ENCODE results near the gene PHF20.

The PHF20 gene

GRCh38 chr20:35920523-35920922 is 148.7 kb downstream of the PHF20 start:
- TF ChIP-seq CTCF (IDR thresholded peaks at IDR 0.05; ENCODE audit: low read depth, low read length), result no peak
- DNase-seq (ENCODE audit: low read depth in 2 of 2), result no peak
- no peak overlapping the region for H3K4me3 ChIP-seq (replicated peaks in 1 of 2; ENCODE audit: low read depth in 2 of 2, low read length in 2 of 2)

- H3K4me3 ChIP-seq (replicated peaks in 1 of 2; ENCODE audit: low read depth in 2 of 2, low read length in 2 of 2), result no peak overlapping the region
- DNase-seq (ENCODE audit: low read depth in 2 of 2), result no peak
- TF ChIP-seq CTCF (IDR thresholded peaks at IDR 0.05; ENCODE audit: low read depth, low read length), result no peak
Observed at GRCh38 chr20:35929301-35929700, 157.5 kb downstream of the PHF20 start.

- DNase-seq (ENCODE audit: low read depth in 2 of 2), result no peak
- no peak overlapping the region for H3K4me3 ChIP-seq (replicated peaks in 1 of 2; ENCODE audit: low read depth in 2 of 2, low read length in 2 of 2)
- no peak for TF ChIP-seq CTCF (IDR thresholded peaks at IDR 0.05; ENCODE audit: low read depth, low read length)
Observed at GRCh38 chr20:35934050-35934449, 162.2 kb downstream of the PHF20 start.

DNA sequence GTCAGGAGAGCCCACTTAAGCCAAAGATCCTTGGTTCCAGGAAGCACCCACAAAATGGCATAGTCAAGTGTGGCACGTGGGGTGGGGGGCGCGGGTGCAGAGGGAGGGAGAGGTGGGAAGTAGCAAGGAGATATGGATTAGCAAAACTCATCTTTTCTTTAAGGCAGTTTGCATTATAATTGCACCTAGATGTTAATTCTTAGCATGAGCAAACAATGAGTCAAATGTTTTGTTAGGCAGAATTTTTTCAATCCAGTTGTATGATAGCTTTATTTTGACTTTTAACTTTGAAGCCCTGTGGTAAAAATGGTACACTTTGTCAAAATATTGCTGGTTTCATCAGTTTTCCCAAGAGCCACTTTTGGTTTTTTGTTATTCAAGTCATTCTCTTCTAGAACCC is 167.4 kb downstream of the PHF20 start:
- TF ChIP-seq CTCF (IDR thresholded peaks at IDR 0.05; ENCODE audit: low read depth, low read length), result no peak

GRCh38 chr20:35941620-35942019 is 169.8 kb downstream of the PHF20 start:
- DNase-seq (ENCODE audit: low read depth in 2 of 2), result no peak
- no peak overlapping the region for H3K4me3 ChIP-seq (replicated peaks in 1 of 2; ENCODE audit: low read depth in 2 of 2, low read length in 2 of 2)
- TF ChIP-seq CTCF (IDR thresholded peaks at IDR 0.05; ENCODE audit: low read depth, low read length), result no peak

More for the DNA sequence above, 167.4 kb downstream of the PHF20 start:
- H3K4me3 ChIP-seq (replicated peaks in 1 of 2; ENCODE audit: low read depth in 2 of 2, low read length in 2 of 2), result no peak overlapping the region
- DNase-seq (ENCODE audit: low read depth in 2 of 2), result peak in 1 of 2 donors; percentile 17

GRCh38 chr20:35942243-35942642 is 170.4 kb downstream of the PHF20 start:
- no peak for DNase-seq (ENCODE audit: low read depth in 2 of 2)
- no peak for TF ChIP-seq CTCF (IDR thresholded peaks at IDR 0.05; ENCODE audit: low read depth, low read length)
- H3K4me3 ChIP-seq (replicated peaks in 1 of 2; ENCODE audit: low read depth in 2 of 2, low read length in 2 of 2), result no peak overlapping the region

DNA sequence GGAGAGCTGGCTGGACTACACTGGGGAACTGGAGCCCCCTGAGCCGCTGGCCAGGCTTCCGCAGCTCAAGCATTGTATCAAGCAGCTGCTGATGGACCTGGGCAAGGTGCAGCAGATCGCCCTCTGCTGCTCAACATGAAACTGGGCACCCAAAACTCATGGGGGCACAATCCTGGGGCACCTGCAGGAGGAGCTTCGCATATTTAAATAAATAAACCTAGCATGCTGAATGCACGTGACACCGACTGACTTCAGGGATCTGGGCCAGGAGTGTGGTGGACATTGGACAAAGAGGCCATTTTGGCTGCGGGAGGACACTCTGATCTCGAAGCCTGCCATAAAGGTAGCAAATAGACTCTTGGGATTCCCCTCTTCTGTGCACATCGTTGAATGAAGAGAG is 175.7 kb downstream of the PHF20 start:
- peak; percentile 18 to 27 for DNase-seq (ENCODE audit: low read depth in 2 of 2)
- peak; percentile 37 for TF ChIP-seq CTCF (IDR thresholded peaks at IDR 0.05; ENCODE audit: low read depth, low read length)
- H3K4me3 ChIP-seq (replicated peaks in 1 of 2; ENCODE audit: low read depth in 2 of 2, low read length in 2 of 2), result no peak overlapping the region
